ENCODE measurements around the gene UBTD1. TPM values are rescaled to one million over a fixed set of nuclear protein-coding genes. Genes with fewer than 3 reads are reported as not detected.
"Not testable (repeated sequence)": the region's sequence is repeated elsewhere in the genome, so short reads cannot be mapped to it uniquely, and the experiment has no call there.

Gene UBTD1
- total RNA-seq, 1 donor from 2014 or later: 1.8 TPM

DNA sequence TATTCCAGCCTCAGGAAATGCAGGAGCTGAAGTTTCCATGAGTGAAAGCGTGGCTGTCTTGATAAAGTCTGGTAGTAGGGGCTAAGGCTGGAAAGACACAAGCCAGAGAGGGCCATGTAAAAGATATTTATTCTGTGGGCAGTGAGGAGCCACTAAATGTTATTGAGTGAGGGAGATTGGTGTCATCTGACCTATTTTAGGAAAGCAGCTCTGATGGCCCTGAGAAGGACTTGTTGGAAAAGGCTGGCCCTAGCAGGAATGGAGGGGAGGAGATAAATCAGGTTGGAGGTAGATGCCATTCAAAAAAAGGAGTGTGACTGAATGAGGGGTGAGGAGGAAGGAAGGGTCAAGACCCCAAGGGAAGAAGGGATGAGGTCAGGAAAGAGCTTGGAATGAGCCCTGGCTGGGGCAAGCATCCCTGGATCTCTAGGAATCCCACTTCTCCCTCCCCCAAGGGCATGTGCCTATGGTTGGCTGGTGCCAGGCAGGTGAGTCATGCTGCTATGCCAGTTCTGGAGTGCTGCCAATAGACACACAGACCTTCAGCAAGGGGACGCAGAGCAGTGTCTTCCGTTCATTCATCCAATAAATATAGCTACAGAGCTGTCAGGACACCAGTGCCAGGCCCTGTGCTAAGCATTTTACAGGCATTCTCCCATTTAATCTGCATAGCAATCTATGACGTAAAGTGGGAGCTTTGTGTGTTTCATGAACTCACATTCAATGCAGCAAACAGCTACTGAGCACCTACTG is 75.8 kb downstream of the UBTD1 start:
- H3K4me1 Mint-ChIP-seq: no peaks in the 10 kb centered on the region
- H3K9me3 Mint-ChIP-seq: no peaks in the 10 kb centered on the region
- H3K27me3 Mint-ChIP-seq: peaks cover 5% of the 10 kb centered on the region
- no peak overlapping the region for H3K27ac Mint-ChIP-seq
- no peak for DNase-seq
- no peak overlapping the region for H3K4me3 Mint-ChIP-seq
- H3K36me3 Mint-ChIP-seq (ENCODE audit: low read depth): no peaks in the 10 kb centered on the region
- intact Hi-C loops (cut with micrococcal nuclease): loop anchor here (10.0 kb wide), 1 partner anchor 160 kb away; the partner anchor contains the start of gene ZFYVE27

DNA sequence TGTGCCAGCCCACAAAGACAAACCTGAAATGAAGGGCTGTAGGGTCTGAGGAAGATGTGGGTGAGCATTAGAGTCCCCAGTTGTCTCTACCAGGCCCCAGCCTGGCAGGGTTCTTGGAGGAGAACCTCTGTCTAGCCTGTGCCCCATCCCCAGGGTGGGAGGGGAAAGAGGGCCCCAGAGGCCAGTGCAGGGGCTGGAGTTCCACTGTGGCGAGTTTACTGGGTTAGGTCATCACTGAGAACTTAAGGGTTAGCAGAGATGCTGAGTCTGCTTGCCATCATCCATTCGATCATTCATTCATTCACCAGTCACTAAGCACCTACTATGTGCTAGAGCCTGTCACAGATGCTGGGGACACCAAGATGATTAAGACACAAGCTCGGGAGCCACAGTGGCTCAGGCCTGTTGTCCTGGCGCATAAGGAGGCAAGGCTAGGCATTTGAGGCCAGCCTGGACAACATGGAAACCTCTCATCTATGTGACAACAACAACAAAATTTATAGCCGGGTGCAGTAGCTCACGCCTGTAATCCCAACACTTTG is 76.5 kb downstream of the UBTD1 start:
- intact Hi-C loops (cut with micrococcal nuclease): loop anchor here (10.0 kb wide), 1 partner anchor 160 kb away; the partner anchor contains the start of gene ZFYVE27

DNA sequence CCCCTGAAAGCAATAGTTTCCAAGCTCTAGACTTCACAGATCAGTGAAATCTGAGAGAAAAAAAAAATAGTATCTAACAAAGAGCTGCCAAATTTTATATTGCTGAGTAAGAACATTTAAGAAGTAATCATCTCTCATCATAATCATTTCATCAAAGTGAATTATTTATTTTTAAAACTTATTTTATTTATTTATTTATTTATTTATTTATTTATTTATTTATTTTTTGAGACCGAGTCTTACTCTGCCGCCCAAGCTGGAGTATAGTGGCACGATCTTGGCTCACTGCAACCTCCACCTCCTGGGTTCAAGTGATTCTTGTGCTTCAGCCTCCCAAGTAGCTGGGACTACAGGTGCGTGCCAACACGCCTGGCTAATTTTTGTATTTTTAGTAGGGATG is 77.8 kb downstream of the UBTD1 start:
- H3K27me3 Mint-ChIP-seq; H3K27ac Mint-ChIP-seq; H3K4me1 Mint-ChIP-seq; H3K36me3 Mint-ChIP-seq (ENCODE audit: low read depth); H3K4me3 Mint-ChIP-seq; H3K9me3 Mint-ChIP-seq; DNase-seq: not testable (repeated sequence)
- intact Hi-C loops (cut with micrococcal nuclease): loop anchor here (10.0 kb wide), 1 partner anchor 158 kb away; the partner anchor contains the start of gene ZFYVE27

More for the DNA sequence above, 76.5 kb downstream of the UBTD1 start:
- no peaks in the 10 kb centered on the region for H3K9me3 Mint-ChIP-seq
- peaks cover 5% of the 10 kb centered on the region for H3K27me3 Mint-ChIP-seq
- H3K36me3 Mint-ChIP-seq (ENCODE audit: low read depth): no peaks in the 10 kb centered on the region
- no peak overlapping the region for H3K27ac Mint-ChIP-seq
- no peak overlapping the region for H3K4me3 Mint-ChIP-seq
- DNase-seq: no peak
- no peaks in the 10 kb centered on the region for H3K4me1 Mint-ChIP-seq

DNA sequence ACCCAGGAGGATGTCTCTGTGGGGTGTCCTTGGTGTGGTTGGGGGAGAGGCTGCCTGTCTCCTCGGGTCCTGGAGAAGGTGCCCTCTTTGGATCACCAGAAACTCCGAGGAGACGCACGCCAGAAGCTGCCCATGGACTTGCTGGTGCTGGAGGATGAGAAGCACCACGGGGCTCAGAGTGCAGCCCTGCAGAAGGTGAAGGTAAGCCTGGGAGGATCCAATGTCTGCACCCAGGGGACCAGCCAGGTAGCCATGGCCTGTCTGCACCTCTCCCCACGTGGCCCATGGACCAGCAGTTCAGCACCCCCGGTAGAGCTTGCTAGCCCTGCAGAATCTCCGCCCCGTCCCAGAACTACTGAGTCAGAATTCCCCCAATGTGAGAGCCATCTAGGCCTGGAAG is 79.0 kb downstream of the UBTD1 start:
- intact Hi-C loops (cut with micrococcal nuclease): loop anchor here (10.0 kb wide), 1 partner anchor 157 kb away; the partner anchor contains the start of gene ZFYVE27

DNA sequence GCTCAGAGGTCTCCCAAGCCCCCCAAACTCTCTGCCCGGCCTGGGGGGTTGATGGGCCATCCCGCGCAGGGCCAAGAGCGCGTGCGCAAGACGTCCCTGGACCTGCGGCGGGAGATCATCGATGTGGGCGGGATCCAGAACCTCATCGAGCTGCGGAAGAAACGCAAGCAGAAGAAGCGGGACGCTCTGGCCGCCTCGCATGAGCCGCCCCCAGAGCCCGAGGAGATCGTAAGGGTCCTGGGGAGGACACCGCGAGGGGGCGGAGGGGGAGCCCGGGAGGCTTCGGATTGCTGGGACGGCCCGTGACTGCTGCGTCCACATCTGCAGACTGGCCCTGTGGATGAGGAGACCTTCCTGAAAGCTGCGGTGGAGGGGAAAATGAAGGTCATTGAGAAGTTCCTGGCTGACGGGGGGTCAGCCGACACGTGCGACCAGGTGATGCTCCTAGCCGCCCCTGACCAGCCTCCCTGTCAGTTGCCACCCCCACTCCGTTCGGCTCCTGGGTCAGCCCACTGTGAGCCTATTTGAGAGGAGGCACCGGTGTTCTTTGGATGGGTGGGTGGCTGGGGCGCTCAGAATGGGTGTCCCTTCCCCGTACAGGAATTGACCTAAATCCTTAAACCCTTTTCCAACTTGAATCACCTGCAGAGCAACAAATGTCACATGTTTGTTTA is 79.6 kb downstream of the UBTD1 start:
- Mint-ChIP-seq H3K27ac (no peak overlapping the region), H3K4me3 (no peak overlapping the region), H3K4me1 (no peaks in the 10 kb centered on the region), H3K9me3 (no peaks in the 10 kb centered on the region), H3K27me3 (peaks cover 5% of the 10 kb centered on the region), H3K36me3 (ENCODE audit: low read depth) (no peaks in the 10 kb centered on the region)
- intact Hi-C loops (cut with micrococcal nuclease): loop anchor here (10.0 kb wide), 1 partner anchor 156 kb away; the partner anchor contains the start of gene ZFYVE27
- DNase-seq: no peak

More for the DNA sequence above, 79.0 kb downstream of the UBTD1 start:
- no peaks in the 10 kb centered on the region for H3K36me3 Mint-ChIP-seq (ENCODE audit: low read depth)
- H3K27me3 Mint-ChIP-seq: peaks cover 5% of the 10 kb centered on the region
- H3K9me3 Mint-ChIP-seq: no peaks in the 10 kb centered on the region
- H3K27ac Mint-ChIP-seq: no peak overlapping the region
- no peaks in the 10 kb centered on the region for H3K4me1 Mint-ChIP-seq
- no peak overlapping the region for H3K4me3 Mint-ChIP-seq
- DNase-seq: no peak

GRCh38 chr10:97580421-97581367 is 82.0 kb downstream of the UBTD1 start:
- DNase-seq: no peak
- Mint-ChIP-seq H3K9me3 (no peaks in the 10 kb centered on the region), H3K27me3 (peaks cover 5% of the 10 kb centered on the region), H3K4me1 (no peaks in the 10 kb centered on the region), H3K4me3 (no peak overlapping the region), H3K36me3 (ENCODE audit: low read depth) (no peaks in the 10 kb centered on the region), H3K27ac (no peak overlapping the region)
- intact Hi-C loops (cut with micrococcal nuclease): no loop called here

DNA sequence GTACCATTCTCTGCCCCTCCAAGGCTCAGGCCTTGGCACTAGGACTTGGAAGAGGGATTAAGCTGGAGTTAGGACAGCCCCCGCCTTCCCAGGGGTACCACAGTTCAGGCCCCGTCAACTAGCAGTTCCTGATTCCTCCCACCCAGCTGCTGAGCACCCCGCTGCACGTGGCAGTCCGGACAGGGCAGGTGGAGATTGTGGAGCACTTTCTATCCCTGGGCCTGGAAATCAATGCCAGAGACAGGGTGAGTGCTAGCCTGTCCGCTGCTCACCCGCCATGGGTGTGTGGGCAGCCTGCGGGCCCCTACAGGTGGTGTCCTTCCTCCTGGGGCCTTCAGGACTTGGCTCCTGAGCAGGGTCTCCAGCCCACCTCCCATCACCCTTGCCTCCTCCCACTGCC is 83.4 kb downstream of the UBTD1 start:
- Mint-ChIP-seq H3K9me3 (no peaks in the 10 kb centered on the region), H3K4me3 (no peak overlapping the region), H3K4me1 (no peaks in the 10 kb centered on the region), H3K27me3 (peaks cover 2% of the 10 kb centered on the region), H3K36me3 (ENCODE audit: low read depth) (no peaks in the 10 kb centered on the region), H3K27ac (no peak overlapping the region)
- intact Hi-C loops (cut with micrococcal nuclease): no loop called here
- DNase-seq: no peak

- H3K36me3 Mint-ChIP-seq (ENCODE audit: low read depth): no peaks in the 10 kb centered on the region
- intact Hi-C loops (cut with micrococcal nuclease): no loop called here
- no peak overlapping the region for H3K4me3 Mint-ChIP-seq
- no peaks in the 10 kb centered on the region for H3K9me3 Mint-ChIP-seq
- H3K4me1 Mint-ChIP-seq: no peaks in the 10 kb centered on the region
- no peak for DNase-seq
- no peaks in the 10 kb centered on the region for H3K27me3 Mint-ChIP-seq
- no peak overlapping the region for H3K27ac Mint-ChIP-seq
These were observed 84.8 kb downstream of the UBTD1 start for GRCh38 chr10:97583476-97583875.

- Mint-ChIP-seq H3K4me1 (no peaks in the 10 kb centered on the region), H3K27me3 (no peaks in the 10 kb centered on the region), H3K4me3 (no peak within 1 kb of the TSS), H3K9me3 (no peaks in the 10 kb centered on the region), H3K36me3 (ENCODE audit: low read depth) (no peaks in the 10 kb centered on the region), H3K27ac (no peak within 1 kb of the TSS)
- DNase-seq: no peak
- intact Hi-C loops (cut with micrococcal nuclease): no loop called here
These were observed 85.5 kb downstream of the UBTD1 start, which contains the start of gene HOGA1 for GRCh38 chr10:97584060-97584797. HOGA1 (plus strand) TSS chr10:97584389; CDS start chr10:97584704, 315 bp downstream.

- intact Hi-C loops (cut with micrococcal nuclease): no loop called here
- Mint-ChIP-seq H3K4me3 (no peak overlapping the region), H3K9me3 (no peaks in the 10 kb centered on the region), H3K36me3 (ENCODE audit: low read depth) (no peaks in the 10 kb centered on the region), H3K27ac (no peak overlapping the region), H3K4me1 (peaks cover 2% of the 10 kb centered on the region), H3K27me3 (no peaks in the 10 kb centered on the region)
- no peak for DNase-seq
These were observed 86.2 kb downstream of the UBTD1 start for GRCh38 chr10:97584798-97585438.

- Mint-ChIP-seq H3K4me1 (peaks cover 2% of the 10 kb centered on the region), H3K27me3 (no peaks in the 10 kb centered on the region), H3K9me3 (no peaks in the 10 kb centered on the region), H3K27ac (no peak overlapping the region), H3K36me3 (ENCODE audit: low read depth) (no peaks in the 10 kb centered on the region), H3K4me3 (no peak overlapping the region)
- intact Hi-C loops (cut with micrococcal nuclease): no loop called here
- no peak for DNase-seq
These were observed 86.7 kb downstream of the UBTD1 start for GRCh38 chr10:97585439-97585811.

DNA sequence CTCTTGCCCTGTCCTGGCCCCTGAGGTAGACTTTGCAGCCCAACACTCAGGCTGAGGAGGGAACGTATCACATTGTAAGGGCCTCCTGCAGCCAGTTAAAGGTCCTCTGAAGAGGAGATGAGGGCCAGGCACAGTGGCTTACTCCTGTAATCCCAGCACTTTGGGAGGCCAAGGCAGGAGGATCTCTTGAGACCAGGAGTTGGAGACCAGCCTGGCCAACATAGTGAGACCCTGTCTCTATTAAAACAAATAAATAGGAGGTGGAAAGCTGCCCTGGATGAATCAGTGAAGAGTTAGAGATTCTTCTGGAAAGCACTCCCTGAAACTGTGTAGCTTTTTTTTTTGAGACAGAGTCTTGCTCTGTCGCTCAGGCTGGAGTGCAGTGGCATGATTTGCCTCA is 88.5 kb downstream of the UBTD1 start:
- intact Hi-C loops (cut with micrococcal nuclease): no loop called here
- DNase-seq: no peak
- Mint-ChIP-seq H3K4me3 (no peak overlapping the region), H3K36me3 (ENCODE audit: low read depth) (no peaks in the 10 kb centered on the region), H3K4me1 (peaks cover 2% of the 10 kb centered on the region), H3K9me3 (no peaks in the 10 kb centered on the region), H3K27me3 (no peaks in the 10 kb centered on the region), H3K27ac (no peak overlapping the region)

All from activated CD4-positive, alpha-beta T cell treated with anti-CD3 and anti-CD28 coated beads, Interleukin-2, amount 10 ng/mL, durations not matched to agents 24 days and 14 days (primary cell).